HepG2 (cell line): Measurements from ENCODE around the gene EEF1A1. TPM values are rescaled to one million over a fixed set of nuclear protein-coding genes. Genes with fewer than 3 reads are reported as not detected.

Source experiments
- CCAR2 ChIP-seq: fragments of 200-400 bp; formaldehyde crosslinking; optimal IDR thresholded peaks from 2 replicates; pipeline ENCODE3; 2018; ENCODE audit warnings: low read depth, mild to moderate bottlenecking, low read length, moderate library complexity
- CEBPB ChIP-seq: IDR thresholded peaks from 2 replicates; pipeline ENCODE4 v1.6.1; 2011; ENCODE audit warnings: low read depth, low read length, improper control_type of control experiment, borderline replicate concordance
- CENPT ChIP-seq: sonication (generic); formaldehyde crosslinking; IDR thresholded peaks from 2 replicates; pipeline ENCODE4 v1.8.0; 2022; ENCODE audit warnings: low read depth, mild to moderate bottlenecking, moderate library complexity, missing genetic modification reagents
- FOXO1 ChIP-seq: sonication (generic); formaldehyde crosslinking; IDR thresholded peaks from 2 replicates; pipeline ENCODE4 v1.4.0; 2020; ENCODE audit warnings: missing genetic modification reagents
- GABPB1 ChIP-seq: IDR thresholded peaks from 2 replicates; pipeline ENCODE4 v1.6.1; 2016; ENCODE audit warnings: mild to moderate bottlenecking, missing genetic modification reagents, moderate library complexity, missing compliant biosample characterization
- IRX3 ChIP-seq: sonication (generic); formaldehyde crosslinking; IDR thresholded peaks from 2 replicates; pipeline ENCODE4 v1.8.1; 2023; ENCODE audit warnings: mild to moderate bottlenecking, low read depth, missing genetic modification reagents, borderline replicate concordance
- KDM3A ChIP-seq: IDR thresholded peaks from 2 replicates; pipeline ENCODE4 v1.6.1; 2018; ENCODE audit warnings: low read depth, missing compliant biosample characterization
- PITX1 ChIP-seq: sonication (generic); formaldehyde crosslinking; IDR thresholded peaks from 2 replicates; pipeline ENCODE4 v1.5.1; 2020; ENCODE audit warnings: mild to moderate bottlenecking, missing genetic modification reagents
- TEAD3 ChIP-seq: optimal IDR thresholded peaks from 2 replicates; pipeline ENCODE3; 2016; ENCODE audit warnings: borderline replicate concordance
- ZNF570 ChIP-seq: sonication (generic); formaldehyde crosslinking; IDR thresholded peaks from 2 replicates; pipeline ENCODE4 v1.4.0; 2020; ENCODE audit warnings: mild to moderate bottlenecking, missing genetic modification reagents, borderline replicate concordance
- ZNF776 ChIP-seq: sonication (generic); formaldehyde crosslinking; IDR thresholded peaks from 2 replicates; pipeline ENCODE4 v1.4.0; 2020; ENCODE audit warnings: mild to moderate bottlenecking, missing genetic modification reagents
- ZSCAN12 ChIP-seq: sonication (generic); formaldehyde crosslinking; IDR thresholded peaks from 2 replicates; pipeline ENCODE4 v1.9.0; 2021; ENCODE audit warnings: mild to moderate bottlenecking, missing genetic modification reagents
- polyA plus RNA-seq, 8 experiments: library from polyadenylated mRNA; depleted of rRNA in 3 of 8; stranded (reverse) in 7 of 8; unstranded in 1 of 8; fragments of >200 nt; fragmentation: Illumina TruSeq in 4 of 8; extraction: Trizol in 4 of 8; gene quantifications; 2 replicates each; pipeline versions ENCODE4 v1.2.1 to v1.2.3, GENCODE V29; 2011 to 2016; ENCODE audit warnings: low read depth in 4 of 8, missing spikeins in 1 of 8, mixed read lengths in 1 of 8; ENCODE audit not compliant: insufficient read depth in 1 of 8
- total RNA-seq, 5 experiments: library from RNA; depleted of rRNA; stranded (reverse); fragments of >200 nt; fragmentation: Illumina TruSeq; extraction: Trizol; gene quantifications; 2 replicates each; pipeline ENCODE4 v1.2.3, GENCODE V29; 2016; ENCODE audit warnings: low read depth in 1 of 5
- TF ChIP-seq, protein P1 (sequence below): sonication (generic); formaldehyde crosslinking; IDR thresholded peaks from 2 replicates; pipeline ENCODE4 v1.4.0; 2020; ENCODE audit warnings: mild to moderate bottlenecking, missing genetic modification reagents
- TF ChIP-seq, protein P2 (sequence below): IDR thresholded peaks from 2 replicates; pipeline ENCODE4 v1.6.1; 2016; ENCODE audit warnings: low read depth, control low read depth
- TF ChIP-seq, protein P3 (sequence below): IDR thresholded peaks from 2 replicates; pipeline ENCODE4 v1.6.1; 2016; ENCODE audit warnings: missing biosample characterization, missing genetic modification reagents, low read depth
- TF ChIP-seq, protein P4 (sequence below): sonication (generic); formaldehyde crosslinking; IDR thresholded peaks from 2 replicates; pipeline ENCODE4 v1.4.0; 2020; ENCODE audit warnings: missing genetic modification reagents, borderline replicate concordance
- TF ChIP-seq, protein P5 (sequence below): sonication (generic); formaldehyde crosslinking; IDR thresholded peaks from 2 replicates; pipeline ENCODE4 v1.4.0; 2020; ENCODE audit warnings: mild to moderate bottlenecking, missing genetic modification reagents

EEF1A1 gene
- total and polyA plus RNA-seq, 2 of the 13 experiments (the other 11 are each of a cell fraction or from before 2014, with no cell fraction given) = 13,726 to 17,172 TPM

DNA sequence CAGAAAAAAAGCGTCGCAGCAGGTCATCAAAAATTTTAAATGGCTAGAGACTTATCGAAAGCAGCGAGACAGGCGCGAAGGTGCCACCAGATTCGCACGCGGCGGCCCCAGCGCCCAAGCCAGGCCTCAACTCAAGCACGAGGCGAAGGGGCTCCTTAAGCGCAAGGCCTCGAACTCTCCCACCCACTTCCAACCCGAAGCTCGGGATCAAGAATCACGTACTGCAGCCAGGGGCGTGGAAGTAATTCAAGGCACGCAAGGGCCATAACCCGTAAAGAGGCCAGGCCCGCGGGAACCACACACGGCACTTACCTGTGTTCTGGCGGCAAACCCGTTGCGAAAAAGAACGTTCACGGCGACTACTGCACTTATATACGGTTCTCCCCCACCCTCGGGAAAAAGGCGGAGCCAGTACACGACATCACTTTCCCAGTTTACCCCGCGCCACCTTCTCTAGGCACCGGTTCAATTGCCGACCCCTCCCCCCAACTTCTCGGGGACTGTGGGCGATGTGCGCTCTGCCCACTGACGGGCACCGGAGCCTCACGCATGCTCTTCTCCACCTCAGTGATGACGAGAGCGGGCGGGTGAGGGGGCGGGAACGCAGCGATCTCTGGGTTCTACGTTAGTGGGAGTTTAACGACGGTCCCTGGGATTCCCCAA is at the start of gene EEF1A1 (continued):
- TF ChIP-seq, protein P1, sequence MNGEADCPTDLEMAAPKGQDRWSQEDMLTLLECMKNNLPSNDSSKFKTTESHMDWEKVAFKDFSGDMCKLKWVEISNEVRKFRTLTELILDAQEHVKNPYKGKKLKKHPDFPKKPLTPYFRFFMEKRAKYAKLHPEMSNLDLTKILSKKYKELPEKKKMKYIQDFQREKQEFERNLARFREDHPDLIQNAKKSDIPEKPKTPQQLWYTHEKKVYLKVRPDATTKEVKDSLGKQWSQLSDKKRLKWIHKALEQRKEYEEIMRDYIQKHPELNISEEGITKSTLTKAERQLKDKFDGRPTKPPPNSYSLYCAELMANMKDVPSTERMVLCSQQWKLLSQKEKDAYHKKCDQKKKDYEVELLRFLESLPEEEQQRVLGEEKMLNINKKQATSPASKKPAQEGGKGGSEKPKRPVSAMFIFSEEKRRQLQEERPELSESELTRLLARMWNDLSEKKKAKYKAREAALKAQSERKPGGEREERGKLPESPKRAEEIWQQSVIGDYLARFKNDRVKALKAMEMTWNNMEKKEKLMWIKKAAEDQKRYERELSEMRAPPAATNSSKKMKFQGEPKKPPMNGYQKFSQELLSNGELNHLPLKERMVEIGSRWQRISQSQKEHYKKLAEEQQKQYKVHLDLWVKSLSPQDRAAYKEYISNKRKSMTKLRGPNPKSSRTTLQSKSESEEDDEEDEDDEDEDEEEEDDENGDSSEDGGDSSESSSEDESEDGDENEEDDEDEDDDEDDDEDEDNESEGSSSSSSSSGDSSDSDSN (CRISPR knock-in tag) = peak; percentile 87
- no peak for TF ChIP-seq KDM3A (CRISPR knock-in tag)
- TF ChIP-seq, protein P2, sequence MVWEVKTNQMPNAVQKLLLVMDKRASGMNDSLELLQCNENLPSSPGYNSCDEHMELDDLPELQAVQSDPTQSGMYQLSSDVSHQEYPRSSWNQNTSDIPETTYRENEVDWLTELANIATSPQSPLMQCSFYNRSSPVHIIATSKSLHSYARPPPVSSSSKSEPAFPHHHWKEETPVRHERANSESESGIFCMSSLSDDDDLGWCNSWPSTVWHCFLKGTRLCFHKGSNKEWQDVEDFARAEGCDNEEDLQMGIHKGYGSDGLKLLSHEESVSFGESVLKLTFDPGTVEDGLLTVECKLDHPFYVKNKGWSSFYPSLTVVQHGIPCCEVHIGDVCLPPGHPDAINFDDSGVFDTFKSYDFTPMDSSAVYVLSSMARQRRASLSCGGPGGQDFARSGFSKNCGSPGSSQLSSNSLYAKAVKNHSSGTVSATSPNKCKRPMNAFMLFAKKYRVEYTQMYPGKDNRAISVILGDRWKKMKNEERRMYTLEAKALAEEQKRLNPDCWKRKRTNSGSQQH = peak; percentile 70; the same call in 1 of the 2 replicates
- TF ChIP-seq CEBPB = peak; percentile 45; the same call in 1 of the 2 replicates
- no peak; the same call in 1 of the 2 replicates for TF ChIP-seq IRX3 (CRISPR knock-in tag)
- TF ChIP-seq CCAR2 = no peak
- peak; percentile 71; the same call in 1 of the 2 replicates for TF ChIP-seq ZNF776 (CRISPR knock-in tag)
- TF ChIP-seq CENPT (CRISPR knock-in tag) = 0 out of 2 replicates have a peak, but pooled peaks have one; percentile 29
- TF ChIP-seq ZNF570 (CRISPR knock-in tag) = peak; percentile 75; the same call in 1 of the 2 replicates
- TF ChIP-seq FOXO1 (CRISPR knock-in tag) = peak; percentile 54; the same call in 1 of the 2 replicates
- TF ChIP-seq TEAD3 (CRISPR knock-in tag) = peak; percentile 76
- peak; percentile 8 for TF ChIP-seq GABPB1
- TF ChIP-seq, protein P3, sequence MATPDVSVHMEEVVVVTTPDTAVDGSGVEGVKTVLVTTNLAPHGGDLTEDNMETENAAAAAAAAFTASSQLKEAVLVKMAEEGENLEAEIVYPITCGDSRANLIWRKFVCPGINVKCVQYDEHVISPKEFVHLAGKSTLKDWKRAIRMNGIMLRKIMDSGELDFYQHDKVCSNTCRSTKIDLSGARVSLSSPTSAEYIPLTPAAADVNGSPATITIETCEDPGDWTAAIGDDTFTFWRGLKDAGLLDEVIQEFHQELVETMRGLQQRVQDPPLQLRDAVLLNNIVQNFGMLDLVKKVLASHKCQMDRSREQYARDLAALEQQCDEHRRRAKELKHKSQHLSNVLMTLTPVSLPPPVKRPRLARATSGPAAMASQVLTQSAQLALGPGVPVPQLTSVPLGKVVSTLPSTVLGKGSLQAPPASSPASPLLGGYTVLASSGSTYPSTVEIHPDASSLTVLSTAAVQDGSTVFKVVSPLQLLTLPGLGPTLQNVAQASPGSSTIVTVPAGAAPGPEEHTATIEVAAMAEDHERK (CRISPR knock-in tag) = peak; percentile 14; the same call in 1 of the 2 replicates
- no peak; the same call in 1 of the 2 replicates for TF ChIP-seq PITX1 (CRISPR knock-in tag)
- TF ChIP-seq, protein P4, sequence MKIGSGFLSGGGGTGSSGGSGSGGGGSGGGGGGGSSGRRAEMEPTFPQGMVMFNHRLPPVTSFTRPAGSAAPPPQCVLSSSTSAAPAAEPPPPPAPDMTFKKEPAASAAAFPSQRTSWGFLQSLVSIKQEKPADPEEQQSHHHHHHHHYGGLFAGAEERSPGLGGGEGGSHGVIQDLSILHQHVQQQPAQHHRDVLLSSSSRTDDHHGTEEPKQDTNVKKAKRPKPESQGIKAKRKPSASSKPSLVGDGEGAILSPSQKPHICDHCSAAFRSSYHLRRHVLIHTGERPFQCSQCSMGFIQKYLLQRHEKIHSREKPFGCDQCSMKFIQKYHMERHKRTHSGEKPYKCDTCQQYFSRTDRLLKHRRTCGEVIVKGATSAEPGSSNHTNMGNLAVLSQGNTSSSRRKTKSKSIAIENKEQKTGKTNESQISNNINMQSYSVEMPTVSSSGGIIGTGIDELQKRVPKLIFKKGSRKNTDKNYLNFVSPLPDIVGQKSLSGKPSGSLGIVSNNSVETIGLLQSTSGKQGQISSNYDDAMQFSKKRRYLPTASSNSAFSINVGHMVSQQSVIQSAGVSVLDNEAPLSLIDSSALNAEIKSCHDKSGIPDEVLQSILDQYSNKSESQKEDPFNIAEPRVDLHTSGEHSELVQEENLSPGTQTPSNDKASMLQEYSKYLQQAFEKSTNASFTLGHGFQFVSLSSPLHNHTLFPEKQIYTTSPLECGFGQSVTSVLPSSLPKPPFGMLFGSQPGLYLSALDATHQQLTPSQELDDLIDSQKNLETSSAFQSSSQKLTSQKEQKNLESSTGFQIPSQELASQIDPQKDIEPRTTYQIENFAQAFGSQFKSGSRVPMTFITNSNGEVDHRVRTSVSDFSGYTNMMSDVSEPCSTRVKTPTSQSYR (CRISPR knock-in tag) = peak; percentile 98
- no peak for TF ChIP-seq ZSCAN12
- TF ChIP-seq, protein P5, sequence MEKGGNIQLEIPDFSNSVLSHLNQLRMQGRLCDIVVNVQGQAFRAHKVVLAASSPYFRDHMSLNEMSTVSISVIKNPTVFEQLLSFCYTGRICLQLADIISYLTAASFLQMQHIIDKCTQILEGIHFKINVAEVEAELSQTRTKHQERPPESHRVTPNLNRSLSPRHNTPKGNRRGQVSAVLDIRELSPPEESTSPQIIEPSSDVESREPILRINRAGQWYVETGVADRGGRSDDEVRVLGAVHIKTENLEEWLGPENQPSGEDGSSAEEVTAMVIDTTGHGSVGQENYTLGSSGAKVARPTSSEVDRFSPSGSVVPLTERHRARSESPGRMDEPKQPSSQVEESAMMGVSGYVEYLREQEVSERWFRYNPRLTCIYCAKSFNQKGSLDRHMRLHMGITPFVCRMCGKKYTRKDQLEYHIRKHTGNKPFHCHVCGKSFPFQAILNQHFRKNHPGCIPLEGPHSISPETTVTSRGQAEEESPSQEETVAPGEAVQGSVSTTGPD (CRISPR knock-in tag) = no peak; the same call in 1 of the 2 replicates
